WI38 (cell line): ENCODE measurements around the gene MAPKAP1.

ENCODE experiments used
- H3K4me3 ChIP-seq: 2 replicates; pipeline ENCODE4 v1.5.1; 2011; ENCODE audit warnings: low read depth, mild to moderate bottlenecking, control low read depth, low read length
- CTCF ChIP-seq: IDR thresholded peaks from 2 replicates; pipeline ENCODE4 v1.5.1; 2012; ENCODE audit warnings: low read depth, mild to moderate bottlenecking, control low read depth, low read length

The MAPKAP1 gene

GRCh38 chr9:125603478-125604021 is 103.5 kb downstream of the MAPKAP1 start:
- TF ChIP-seq CTCF: no peak
- no peak overlapping the region for H3K4me3 ChIP-seq

- no peak overlapping the region for H3K4me3 ChIP-seq
- TF ChIP-seq CTCF: no peak
Observed at GRCh38 chr9:125601961-125602360, 105.0 kb downstream of the MAPKAP1 start.

- no peak for TF ChIP-seq CTCF
- H3K4me3 ChIP-seq: no peak overlapping the region
Observed at GRCh38 chr9:125600194-125600593, 106.8 kb downstream of the MAPKAP1 start.

GRCh38 chr9:125594223-125594610 is 112.8 kb downstream of the MAPKAP1 start:
- no peak for TF ChIP-seq CTCF
- no peak overlapping the region for H3K4me3 ChIP-seq

GRCh38 chr9:125593581-125594222 is 113.3 kb downstream of the MAPKAP1 start:
- TF ChIP-seq CTCF: no peak
- no peak overlapping the region for H3K4me3 ChIP-seq

GRCh38 chr9:125591888-125592287 is 115.1 kb downstream of the MAPKAP1 start:
- H3K4me3 ChIP-seq: no peak overlapping the region
- no peak for TF ChIP-seq CTCF

- TF ChIP-seq CTCF: no peak
- H3K4me3 ChIP-seq: no peak overlapping the region
Observed at GRCh38 chr9:125591245-125591644, 115.8 kb downstream of the MAPKAP1 start.
